ENCODE results near the gene BARHL1. TPM values are rescaled to one million over a fixed set of nuclear protein-coding genes. Genes with fewer than 3 reads are reported as not detected.

BARHL1 gene
- total RNA-seq, 1 donor from 2014 or later = not detected

- TF ChIP-seq CTCF (IDR thresholded peaks at IDR 0.05; ENCODE audit: insufficient read depth, low read depth, low read length) (no peak), EZH2 (IDR thresholded peaks at IDR 0.05; ENCODE audit: insufficient read depth, low read length) (no peak)
- H3K4me3 ChIP-seq (ENCODE audit: insufficient read depth, low read depth, low read length) = no peak overlapping the region
- H3K9me3 Mint-ChIP-seq (ENCODE audit: unreplicated experiment) = peaks cover 16% of the 10 kb centered on the region
- peaks cover 2% of the 10 kb centered on the region for H3K36me3 Mint-ChIP-seq (ENCODE audit: low read depth, unreplicated experiment)
- FAIRE-seq (no peak), DNase-seq (ENCODE audit: low read depth) (no peak)
- no peak overlapping the region for H3K27ac Mint-ChIP-seq (ENCODE audit: unreplicated experiment)
- H3K4me1 ChIP-seq (ENCODE audit: insufficient read depth, low read length) = peaks cover 6% of the 10 kb centered on the region
- H4K20me1 ChIP-seq (ENCODE audit: insufficient read depth, low read length) = peaks cover 68% of the 10 kb centered on the region
- H3K9me3 ChIP-seq (ENCODE audit: insufficient read depth, low read depth, low read length) = peaks cover 9% of the 10 kb centered on the region
- no peak overlapping the region for H3K4me2 ChIP-seq (ENCODE audit: low read length)
- H3K4me3 Mint-ChIP-seq (ENCODE audit: unreplicated experiment) = peak overlapping the region; percentile 43
- no peaks in the 10 kb centered on the region for H3K79me2 ChIP-seq (ENCODE audit: insufficient read depth, low read length)
- no peak overlapping the region for H2AFZ ChIP-seq (ENCODE audit: low read depth, low read length)
- H3K36me3 ChIP-seq (ENCODE audit: insufficient read depth, low read length) = no peaks in the 10 kb centered on the region
- peaks cover 23% of the 10 kb centered on the region for H3K4me1 Mint-ChIP-seq (ENCODE audit: low read depth, unreplicated experiment)
- no peak overlapping the region for H3K9ac ChIP-seq (ENCODE audit: low read length)
- no peak overlapping the region for H3K27ac ChIP-seq (ENCODE audit: low read depth, low read length)
- peaks cover 95% of the 10 kb centered on the region for H3K27me3 ChIP-seq (ENCODE audit: insufficient read depth, low read length)
- peaks cover 63% of the 10 kb centered on the region for H3K27me3 Mint-ChIP-seq (ENCODE audit: low read depth, unreplicated experiment)
These were observed 1.3 kb downstream of the BARHL1 start for GRCh38 chr9:132583584-132584304.

GRCh38 chr9:132584601-132585560, 2.5 kb downstream of the BARHL1 start:
- H3K36me3 ChIP-seq (ENCODE audit: insufficient read depth, low read length) = no peaks in the 10 kb centered on the region
- Mint-ChIP-seq H3K27me3 (ENCODE audit: low read depth, unreplicated experiment) (peaks cover 62% of the 10 kb centered on the region), H3K36me3 (ENCODE audit: low read depth, unreplicated experiment) (peaks cover 2% of the 10 kb centered on the region), H3K27ac (ENCODE audit: unreplicated experiment) (peak overlapping the region; percentile 47), H3K4me1 (ENCODE audit: low read depth, unreplicated experiment) (peaks cover 23% of the 10 kb centered on the region), H3K4me3 (ENCODE audit: unreplicated experiment) (no peak overlapping the region), H3K9me3 (ENCODE audit: unreplicated experiment) (peaks cover 14% of the 10 kb centered on the region)
- FAIRE-seq (no peak), DNase-seq (ENCODE audit: low read depth) (peak; percentile 3)
- no peak overlapping the region for H2AFZ ChIP-seq (ENCODE audit: low read depth, low read length)
- H3K4me1 ChIP-seq (ENCODE audit: insufficient read depth, low read length) = peaks cover 6% of the 10 kb centered on the region
- peaks cover 93% of the 10 kb centered on the region for H3K27me3 ChIP-seq (ENCODE audit: insufficient read depth, low read length)
- no peak overlapping the region for H3K9ac ChIP-seq (ENCODE audit: low read length)
- TF ChIP-seq EZH2 (IDR thresholded peaks at IDR 0.05; ENCODE audit: insufficient read depth, low read length) (peak; percentile 41), CTCF (IDR thresholded peaks at IDR 0.05; ENCODE audit: insufficient read depth, low read depth, low read length) (no peak)
- H3K4me2 ChIP-seq (ENCODE audit: low read length) = peak overlapping the region; percentile 31
- H4K20me1 ChIP-seq (ENCODE audit: insufficient read depth, low read length) = peaks cover 65% of the 10 kb centered on the region
- H3K4me3 ChIP-seq (ENCODE audit: insufficient read depth, low read depth, low read length) = no peak overlapping the region
- no peaks in the 10 kb centered on the region for H3K79me2 ChIP-seq (ENCODE audit: insufficient read depth, low read length)
- H3K27ac ChIP-seq (ENCODE audit: low read depth, low read length) = no peak overlapping the region
- peaks cover 9% of the 10 kb centered on the region for H3K9me3 ChIP-seq (ENCODE audit: insufficient read depth, low read depth, low read length)

All from astrocyte (in vitro differentiated cells and primary cell).